NCI-H1417 treated with DMSO at 0.1 percent for 48 hours (cell line): ENCODE data around the gene TXNDC17.
"Not testable (repeated sequence)": the region's sequence is repeated elsewhere in the genome, so short reads cannot be mapped to it uniquely, and the experiment has no call there.

ENCODE experiments used
- DNase-seq: peaks from one replicate; lab custom pipeline; 2025; lab: John Stamatoyannopoulos, UW

Gene TXNDC17

GRCh38 chr17:6640536-6641246 lies at the start of gene TXNDC17, which contains the start of gene KIAA0753:
TXNDC17 (plus strand) TSS chr17:6641060; CDS start chr17:6641083, 23 bp downstream.
KIAA0753 (minus strand) TSS chr17:6640711; CDS start chr17:6635103, 5,608 bp downstream.
- peak; percentile 40 for DNase-seq

GRCh38 chr17:6591599-6592158 lies 49.2 kb upstream of the TXNDC17 start:
- DNase-seq: no peak

- DNase-seq: no peak
Observed at GRCh38 chr17:6592173-6592572, 48.7 kb upstream of the TXNDC17 start.

GRCh38 chr17:6593371-6593770 lies 47.5 kb upstream of the TXNDC17 start:
- not testable (repeated sequence) for DNase-seq

GRCh38 chr17:6596081-6596480 lies 44.8 kb upstream of the TXNDC17 start:
- DNase-seq: no peak

GRCh38 chr17:6596511-6596910 lies 44.3 kb upstream of the TXNDC17 start:
- DNase-seq: no peak

- no peak for DNase-seq
Observed at GRCh38 chr17:6596941-6597340, 43.9 kb upstream of the TXNDC17 start.

- DNase-seq: no peak
Observed at GRCh38 chr17:6597727-6598126, 43.1 kb upstream of the TXNDC17 start.

- DNase-seq: no peak
Observed at GRCh38 chr17:6599364-6599763, 41.5 kb upstream of the TXNDC17 start.

GRCh38 chr17:6602141-6602540 lies 38.7 kb upstream of the TXNDC17 start:
- DNase-seq: no peak

GRCh38 chr17:6603744-6604325 lies 37.0 kb upstream of the TXNDC17 start:
- DNase-seq: no peak

GRCh38 chr17:6605142-6605541 lies 35.7 kb upstream of the TXNDC17 start:
- no peak for DNase-seq

- no peak for DNase-seq
Observed at GRCh38 chr17:6608321-6608720, 32.5 kb upstream of the TXNDC17 start.

GRCh38 chr17:6610011-6610410 lies 30.8 kb upstream of the TXNDC17 start:
- DNase-seq: no peak

GRCh38 chr17:6611231-6611630 lies 29.6 kb upstream of the TXNDC17 start:
- no peak for DNase-seq

GRCh38 chr17:6623941-6624340 lies 16.9 kb upstream of the TXNDC17 start:
- no peak for DNase-seq

- DNase-seq: no peak
Observed at GRCh38 chr17:6626616-6627015, 14.2 kb upstream of the TXNDC17 start.

GRCh38 chr17:6627019-6627418 lies 13.8 kb upstream of the TXNDC17 start:
- no peak for DNase-seq

GRCh38 chr17:6630390-6630789 lies 10.5 kb upstream of the TXNDC17 start:
- no peak for DNase-seq

GRCh38 chr17:6632530-6632929 lies 8.3 kb upstream of the TXNDC17 start:
- DNase-seq: no peak

GRCh38 chr17:6633263-6633662 lies 7.6 kb upstream of the TXNDC17 start:
- DNase-seq: no peak

GRCh38 chr17:6636105-6636504 lies 4.8 kb upstream of the TXNDC17 start:
- DNase-seq: no peak
